ENCODE data around the gene KRT86. TPM values are rescaled to one million over a fixed set of nuclear protein-coding genes. Genes with fewer than 3 reads are reported as not detected.

The KRT86 gene
- total and polyA plus RNA-seq, 2 of the 8 experiments (the other 6 are each of a cell fraction or from before 2014, with no cell fraction given): 0.12 TPM; not detected in 1

DNA sequence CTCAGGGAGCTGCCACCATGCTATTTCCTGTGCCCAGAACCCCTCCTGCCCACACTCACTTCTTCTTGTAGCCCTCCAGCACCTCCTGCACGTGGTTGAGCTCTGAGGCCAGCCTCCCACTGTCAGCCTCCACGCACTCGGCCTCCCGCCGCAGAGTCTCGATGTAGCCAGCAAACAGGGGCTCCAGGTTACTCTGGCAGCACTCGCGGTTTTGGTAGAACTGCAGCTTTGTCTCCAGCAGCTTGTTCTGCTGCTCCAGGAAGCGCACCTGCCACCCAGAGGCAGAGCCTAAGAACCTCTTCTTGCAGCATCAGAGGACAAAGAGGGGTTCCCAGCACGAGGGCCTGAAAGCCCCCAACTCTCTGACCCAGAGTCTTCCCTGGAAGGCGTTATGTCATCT, 44.7 kb downstream of the KRT86 start:
- no peak overlapping the region for H3K27ac ChIP-seq (ENCODE audit: low read depth, low read length)
- DNase-seq (ENCODE audit: low read depth in 1 of 2, low spot score in 2 of 2): no peak
- H3K4me3 ChIP-seq (ENCODE audit: extremely low read depth in 1 of 4, insufficient read depth in 2 of 4, low read depth in 3 of 4, low read length in 4 of 4): no peak overlapping the region
- H4K20me1 ChIP-seq (replicated peaks in 1 of 2; ENCODE audit: control insufficient read depth in 1 of 2, insufficient read depth in 2 of 2, low read length in 2 of 2): no peaks in the 10 kb centered on the region
- H3K23ac ChIP-seq (ENCODE audit: insufficient read length): no peak overlapping the region
- ChIA-PET POLR2A (ENCODE audit: partially characterized antibody) (interaction anchor here (1.0 kb wide), 1 partner anchor 9 kb away, joined by 3 read pairs; no protein-coding TSS in a partner anchor), CTCF (ENCODE audit: partially characterized antibody) (interaction anchor here (0.6 to 19.8 kb wide), 35 partner anchors 8 to 560 kb away, joined by 3 to 353 read pairs (median 5); partner anchors contain the start of genes KRT7, KRT80, KRT84 and KRT86)
- H3K4me1 ChIP-seq (replicated peaks in 1 of 4; ENCODE audit: control insufficient read depth in 3 of 4, insufficient read depth in 4 of 4, low read length in 3 of 4): no peaks in the 10 kb centered on the region
- no peak overlapping the region for H3K18ac ChIP-seq (ENCODE audit: extremely low read depth, low read length)
- no peaks in the 10 kb centered on the region; a peak in 1 of 4 replicates for H3K9me3 ChIP-seq (ENCODE audit: insufficient read depth in 2 of 2, low read depth in 1 of 2, low read length in 1 of 2)
- H2BK5ac ChIP-seq (ENCODE audit: low read depth, low read length): no peak overlapping the region
- no peak overlapping the region for H3K14ac ChIP-seq (ENCODE audit: insufficient read length)
- WGBS, 2 experiments (ENCODE audit: extremely low coverage in 1 of 2, insufficient coverage in 1 of 2, insufficient read length in 1 of 2, insufficient replicate concordance in 2 of 2, low coverage in 1 of 2, low lambda C conversion rate in 2 of 2, missing lambda C conversion rate in 1 of 2): 86% methylated on average over 11 of the region's 11 CpGs; no CpG with 5 or more reads in 1 of the 2 experiments
- H3K79me1 ChIP-seq (ENCODE audit: low read depth, low read length): no peaks in the 10 kb centered on the region
- H3K27me3 ChIP-seq (replicated peaks in 1 of 4; ENCODE audit: control insufficient read depth in 3 of 4, extremely low read depth in 1 of 4, insufficient read depth in 3 of 4, low read length in 3 of 4): no peaks in the 10 kb centered on the region
- H3K79me2 ChIP-seq (ENCODE audit: control insufficient read depth in 1 of 2, insufficient read depth in 2 of 2, low read length in 2 of 2): no peaks in the 10 kb centered on the region
- no peak overlapping the region for H2AK5ac ChIP-seq (ENCODE audit: low read depth, low read length)
- H3K36me3 ChIP-seq (ENCODE audit: control insufficient read depth in 2 of 4, insufficient read depth in 4 of 4, low read length in 3 of 4): no peaks in the 10 kb centered on the region
- TF ChIP-seq CTCF (IDR thresholded peaks at IDR 0.05; ENCODE audit: control extremely low read depth in 1 of 3, insufficient read depth in 1 of 3, low read depth in 1 of 3, low read length in 3 of 3) (peak; percentile 4 to 40 (median 18)), EP300 (IDR thresholded peaks at IDR 0.05; ENCODE audit: borderline replicate concordance in 1 of 2, low read depth in 2 of 2, low read length in 2 of 2) (no peak), SIX5 (IDR thresholded peaks at IDR 0.05; ENCODE audit: low read depth, low read length) (no peak), RAD21 (IDR thresholded peaks at IDR 0.05 in 1 of 2, conservative IDR thresholded peaks at IDR 0.05 in 1 of 2; ENCODE audit: low read depth in 2 of 2, low read length in 2 of 2) (peak; percentile 23 to 53; a peak in 3 of 4 replicates)
- H3K9ac ChIP-seq (replicated peaks in 1 of 4; ENCODE audit: extremely low read depth in 1 of 4, low read depth in 3 of 4, low read length in 3 of 4): no peak overlapping the region
- H2BK120ac ChIP-seq (replicated peaks; ENCODE audit: low read depth, low read length): no peak overlapping the region
- FAIRE-seq: no peak
- no peak overlapping the region for H4K8ac ChIP-seq (ENCODE audit: extremely low read depth, insufficient read depth, low read length)
- H3K4ac ChIP-seq (replicated peaks; ENCODE audit: insufficient read length, low read depth, low read length): no peak overlapping the region
- no peak overlapping the region for H2BK12ac ChIP-seq (ENCODE audit: low read depth, low read length)
- no peak overlapping the region for H2BK20ac ChIP-seq (ENCODE audit: low read length)
- H2AFZ ChIP-seq (ENCODE audit: low read length): no peak overlapping the region
- no peak overlapping the region for H4K5ac ChIP-seq (ENCODE audit: insufficient read length, low read depth, low read length)
- no peak overlapping the region for H3K56ac ChIP-seq (replicated peaks; ENCODE audit: insufficient read length, low read depth, low read length)
- peak overlapping the region; percentile 9 for H4K91ac ChIP-seq (replicated peaks; ENCODE audit: insufficient read length, low read length)
- no peak overlapping the region for H3K4me2 ChIP-seq (ENCODE audit: insufficient read depth in 1 of 2, low read depth in 2 of 2, low read length in 2 of 2)
- peaks cover 1% of the 10 kb centered on the region; the same call in 1 of the 2 replicates for H3K23me2 ChIP-seq (ENCODE audit: low read depth, low read length)
- H2BK15ac ChIP-seq (ENCODE audit: low read length): no peak overlapping the region
